Heart left ventricle (tissue), 16 donors: ENCODE data around the gene HFM1. TPM values are rescaled to one million over a fixed set of nuclear protein-coding genes. Genes with fewer than 3 reads are reported as not detected.

ENCODE experiments used
- ATAC-seq, 4 donors: fragments of 200-7000 bp; cut with Tn5 transposase; one replicate each; pipeline ENCODE4 v1.9.1; 2020 to 2022; ENCODE audit warnings: moderate library complexity in 4 of 4, mild to moderate bottlenecking in 3 of 4, moderate number of reproducible peaks in 1 of 4
- DNase-seq, 5 donors: peaks; one replicate each; pipeline ENCODE4 v3.0.0-alpha.2; 2020
- H3K27ac ChIP-seq, 12 donors: fragments of 200-600 bp; sonication (generic) in 4 of 12; one replicate each; pipeline versions ENCODE4 v1.5.0 to v1.8.0; 2016 to 2022; ENCODE audit warnings: mild to moderate bottlenecking in 2 of 12
- H3K27me3 ChIP-seq, 9 donors: fragments of 200-600 bp; sonication (generic) in 2 of 9; one replicate each; pipeline versions ENCODE4 v1.5.1 to v1.8.0; 2016 to 2022; ENCODE audit warnings: mild to moderate bottlenecking in 3 of 9
- H3K36me3 ChIP-seq, 9 donors: fragments of 200-600 bp; sonication (generic) in 2 of 9; one replicate each; pipeline versions ENCODE4 v1.5.0 to v1.8.0; 2018 to 2022; ENCODE audit warnings: mild to moderate bottlenecking in 2 of 9
- H3K4me1 ChIP-seq, 12 donors: fragments of 200-600 bp; sonication (generic) in 4 of 12; one replicate each; pipeline versions ENCODE4 v1.5.0 to v1.8.0; 2016 to 2022; ENCODE audit warnings: mild to moderate bottlenecking in 3 of 12
- H3K4me3 ChIP-seq, 12 donors: fragments of 200-600 bp; sonication (generic) in 4 of 12; one replicate each; pipeline versions ENCODE4 v1.5.0 to v1.8.0; 2017 to 2022; ENCODE audit warnings: mild to moderate bottlenecking in 9 of 12, moderate library complexity in 4 of 12
- H3K9me3 ChIP-seq, 12 donors: fragments of 200-600 bp; sonication (generic) in 4 of 12; one replicate each; pipeline versions ENCODE4 v1.5.0 to v1.8.0; 2016 to 2022; ENCODE audit warnings: mild to moderate bottlenecking in 1 of 12
- CTCF ChIP-seq, 12 donors: fragments of 200-600 bp; sonication (generic) in 4 of 12; IDR thresholded peaks; one replicate each; pipeline versions ENCODE4 v1.5.0 to v1.8.0; 2018 to 2022; ENCODE audit warnings: antibody characterized with exemption in 12 of 12, mild to moderate bottlenecking in 5 of 12
- POLR2A ChIP-seq, 2 donors: fragments of 450-650 bp; IDR thresholded peaks; one replicate each; pipeline ENCODE4 v1.6.1; 2017; ENCODE audit warnings: antibody characterized with exemption in 2 of 2, mild to moderate bottlenecking in 2 of 2, moderate library complexity in 2 of 2
- WGBS, 4 donors: extraction: QIAGEN DNeasy Blood & Tissue Kit in 2 of 4; methylation state at CpG; one replicate each; pipeline versions ENCODE4 v1.1.5 to v1.1.7; 2013 to 2018; 5-methylcytosine and 5-hydroxymethylcytosine counted together
- intact Hi-C, 10 donors: fragments of 100-400 bp; cut with DNase I; formaldehyde crosslinking; loops; one replicate each; pipeline versions ENCODE4 v1.11.1 to v1.14.2; 2022
- polyA plus RNA-seq, 2 donors: library from polyadenylated mRNA; stranded (reverse); fragments of 200-250 nt; gene quantifications; one replicate each; pipeline ENCODE4 v1.2.3, GENCODE V29; 2013
- total RNA-seq, 9 donors: library from RNA; depleted of rRNA in 2 of 9; stranded (reverse); fragments of >200 nt in 2 of 9; fragmentation: NEBNext Ultra II Directional in 3 of 9; extraction: Animal tissue kit (Norgen Biotek cat#: 25700) in 3 of 9; gene quantifications; one replicate each; pipeline versions ENCODE4 v1.1.0 to v1.2.4, GENCODE V29; 2016 to 2023
- donor health status: ischemic (EF 13 %, LVEDD 7.1; RV severe dilation, severe dysfunction).
- donor health status: healthy with polysubstance abuse.
- donor health status: DM: no; HTN: yes; CAD: no.
- donor health status: DM: no; HTN: no; CAD: no.
- donor health status: ischemic (EF 25% LVEDD 6.9; RV normal size, moderate dysfunction).
- donor health status: ischemic (EF 25% LVEDD 5.7; RV mildly dilated, moderate dysfunction).
- donor health status: healthy.
- donor health status: DM: yes; HTN: yes; CAD: no.
- donor health status: ischemic (EF 35%, LVEDD 5.7; RV mildly dilated, moderate dysfunction).
- donor health status: nonischemic (EF 11% LVEDD 7.7; RV severe dilation, severe dysfunction).
- donor health status: DM: yes; HTN: yes; CAD: no.
- donor health status: PGD.
- donor health status: ischemic (EF 29% LVEDD 5.4; RV normal size, mild dysfunction).
- donor health status: nonischemic (EF 23%, LVEDD 6.1; RV moderate dilation, normal function).

Gene HFM1
- total and polyA plus RNA-seq, 11 donors: 0.17 to 5.8 (median 2.3) TPM

- TF ChIP-seq CTCF (IDR thresholded peaks at IDR 0.05): no peak
- TF ChIP-seq POLR2A (IDR thresholded peaks at IDR 0.05): no peak
These were observed 161.5 kb downstream of the HFM1 start for GRCh38 chr1:91243171-91243570.

GRCh38 chr1:91234181-91234580, 170.5 kb downstream of the HFM1 start:
- no peaks in the 10 kb centered on the region for H3K9me3 ChIP-seq
- no peak overlapping the region for H3K27ac ChIP-seq
- intact Hi-C loops: no loop called here
- no peaks in the 10 kb centered on the region for H3K36me3 ChIP-seq
- 38 to 52% (median 50%) methylated on average over 1 of the region's 1 CpG for WGBS, 4 donors
- TF ChIP-seq POLR2A (IDR thresholded peaks at IDR 0.05) (no peak), CTCF (IDR thresholded peaks at IDR 0.05) (no peak)
- ATAC-seq: no peak
- H3K4me3 ChIP-seq: no peak overlapping the region
- no peak for DNase-seq
- H3K27me3 ChIP-seq: no peaks in the 10 kb centered on the region
- H3K4me1 ChIP-seq: no peaks in the 10 kb centered on the region

More at GRCh38 chr1:91243171-91243570, 161.5 kb downstream of the HFM1 start:
- Histone ChIP-seq H3K36me3 (no peaks in the 10 kb centered on the region), H3K27ac (no peak overlapping the region), H3K9me3 (peaks cover 0 to 3% (median 0%) of the 10 kb centered on the region in 12 donors), H3K4me3 (no peak overlapping the region), H3K4me1 (no peaks in the 10 kb centered on the region), H3K27me3 (peaks cover 0 to 2% (median 0%) of the 10 kb centered on the region in 9 donors)
- ATAC-seq (no peak), DNase-seq (no peak)
- intact Hi-C loops: no loop called here

- no peaks in the 10 kb centered on the region for H3K9me3 ChIP-seq
- intact Hi-C loops: no loop called here
- no peak for ATAC-seq
These were observed 177.9 kb downstream of the HFM1 start for GRCh38 chr1:91226741-91227140.

GRCh38 chr1:91224878-91225277, 179.8 kb downstream of the HFM1 start:
- intact Hi-C loops: no loop called here
- no peak for ATAC-seq
- no peaks in the 10 kb centered on the region for H3K27me3 ChIP-seq
- H3K27ac ChIP-seq: no peak overlapping the region
- no peaks in the 10 kb centered on the region for H3K36me3 ChIP-seq
- no peaks in the 10 kb centered on the region for H3K9me3 ChIP-seq
- DNase-seq: no peak
- no peaks in the 10 kb centered on the region for H3K4me1 ChIP-seq
- WGBS, 4 donors: 87 to 89% (median 88%) methylated on average over 4 of the region's 4 CpGs
- TF ChIP-seq POLR2A (IDR thresholded peaks at IDR 0.05) (no peak), CTCF (IDR thresholded peaks at IDR 0.05) (no peak)
- no peak overlapping the region for H3K4me3 ChIP-seq

More at GRCh38 chr1:91226741-91227140, 177.9 kb downstream of the HFM1 start:
- Histone ChIP-seq H3K27me3 (no peaks in the 10 kb centered on the region), H3K27ac (no peak overlapping the region), H3K4me3 (no peak overlapping the region), H3K4me1 (no peaks in the 10 kb centered on the region), H3K36me3 (no peaks in the 10 kb centered on the region)
- 73 to 84% (median 77%) methylated on average over 7 of the region's 7 CpGs for WGBS, 4 donors
- TF ChIP-seq CTCF (IDR thresholded peaks at IDR 0.05): no peak
- no peak for TF ChIP-seq POLR2A (IDR thresholded peaks at IDR 0.05)
- DNase-seq: no peak
